Neural progenitor cell (in vitro differentiated cells): ENCODE measurements around the gene PLP2.
"Not testable (repeated sequence)": the region's sequence is repeated elsewhere in the genome, so short reads cannot be mapped to it uniquely, and the experiment has no call there.

Source experiments
- EZH2 ChIP-seq: fragments of 200-600 bp; sonication (generic); IDR thresholded peaks from 2 replicates; pipeline ENCODE4 v1.6.1; 2017; ENCODE audit warnings: antibody characterized with exemption, mild to moderate bottlenecking, moderate library complexity
- EZH2phosphoT487 ChIP-seq: fragments of 200-600 bp; sonication (generic); IDR thresholded peaks from 2 replicates; pipeline ENCODE4 v1.6.1; 2017; ENCODE audit warnings: antibody characterized with exemption
- TF ChIP-seq, protein P1 (sequence below): fragments of 200-600 bp; sonication (generic); IDR thresholded peaks from 2 replicates; pipeline ENCODE4 v1.5.1; 2017; ENCODE audit warnings: antibody characterized with exemption, mild to moderate bottlenecking

DNA sequence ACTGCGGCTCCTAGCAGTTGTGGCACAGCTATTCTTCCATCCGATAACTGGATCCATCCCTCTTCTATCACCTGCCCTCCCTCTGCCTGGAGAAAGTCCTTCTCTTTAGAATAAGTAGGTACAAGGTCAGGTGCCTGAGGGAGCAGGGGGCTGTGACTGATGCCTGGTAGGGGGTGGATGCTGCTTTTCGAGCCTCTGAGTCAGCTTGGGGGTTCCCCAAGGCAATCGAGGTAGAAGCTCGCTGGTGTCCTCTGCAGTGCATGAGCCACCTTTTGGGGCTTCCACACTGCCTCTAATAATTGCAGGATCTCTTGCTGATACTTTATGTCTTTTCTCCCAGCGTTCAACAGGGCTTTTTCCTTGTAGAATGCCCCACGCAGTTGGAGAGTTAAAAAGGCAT lies 28.5 kb upstream of the PLP2 start:
- TF ChIP-seq, protein P1, sequence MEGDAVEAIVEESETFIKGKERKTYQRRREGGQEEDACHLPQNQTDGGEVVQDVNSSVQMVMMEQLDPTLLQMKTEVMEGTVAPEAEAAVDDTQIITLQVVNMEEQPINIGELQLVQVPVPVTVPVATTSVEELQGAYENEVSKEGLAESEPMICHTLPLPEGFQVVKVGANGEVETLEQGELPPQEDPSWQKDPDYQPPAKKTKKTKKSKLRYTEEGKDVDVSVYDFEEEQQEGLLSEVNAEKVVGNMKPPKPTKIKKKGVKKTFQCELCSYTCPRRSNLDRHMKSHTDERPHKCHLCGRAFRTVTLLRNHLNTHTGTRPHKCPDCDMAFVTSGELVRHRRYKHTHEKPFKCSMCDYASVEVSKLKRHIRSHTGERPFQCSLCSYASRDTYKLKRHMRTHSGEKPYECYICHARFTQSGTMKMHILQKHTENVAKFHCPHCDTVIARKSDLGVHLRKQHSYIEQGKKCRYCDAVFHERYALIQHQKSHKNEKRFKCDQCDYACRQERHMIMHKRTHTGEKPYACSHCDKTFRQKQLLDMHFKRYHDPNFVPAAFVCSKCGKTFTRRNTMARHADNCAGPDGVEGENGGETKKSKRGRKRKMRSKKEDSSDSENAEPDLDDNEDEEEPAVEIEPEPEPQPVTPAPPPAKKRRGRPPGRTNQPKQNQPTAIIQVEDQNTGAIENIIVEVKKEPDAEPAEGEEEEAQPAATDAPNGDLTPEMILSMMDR = not testable (repeated sequence)
- TF ChIP-seq EZH2, EZH2phosphoT487: not testable (repeated sequence)
